WTC11 (cell line): ENCODE data around the gene ALK.

ENCODE experiments used
- CREB1 ChIP-seq: sonication (generic); formaldehyde crosslinking; IDR thresholded peaks from 2 replicates; pipeline ENCODE4 v1.8.0; 2023; ENCODE audit warnings: mild to moderate bottlenecking, missing genetic modification reagents
- CTCF ChIP-seq: fragments of 200-600 bp; IDR thresholded peaks from 2 replicates; pipeline ENCODE4 v1.8.0; 2022; ENCODE audit warnings: antibody characterized with exemption
- FOXP1 ChIP-seq: sonication (generic); formaldehyde crosslinking; IDR thresholded peaks from 2 replicates; pipeline ENCODE4 v1.8.0; 2022; ENCODE audit warnings: missing genetic modification reagents, mild to moderate bottlenecking, moderate library complexity, borderline replicate concordance
- IRF2 ChIP-seq: sonication (generic); formaldehyde crosslinking; IDR thresholded peaks from 2 replicates; pipeline ENCODE4 v1.8.0; 2022; ENCODE audit warnings: low read depth, missing genetic modification reagents, borderline replicate concordance
- NR2C2 ChIP-seq: sonication (generic); formaldehyde crosslinking; IDR thresholded peaks from 2 replicates; pipeline ENCODE4 v1.8.0; 2022; ENCODE audit warnings: mild to moderate bottlenecking, missing genetic modification reagents
- SMAD3 ChIP-seq: sonication (generic); formaldehyde crosslinking; IDR thresholded peaks from 2 replicates; pipeline ENCODE4 v1.8.0; 2022; ENCODE audit warnings: missing genetic modification reagents, mild to moderate bottlenecking, borderline replicate concordance
- SP1 ChIP-seq: sonication (generic); formaldehyde crosslinking; conservative IDR thresholded peaks from 2 replicates; pipeline ENCODE4 v1.8.1; 2022; ENCODE audit warnings: missing genetic modification reagents
- USF2 ChIP-seq: sonication (generic); formaldehyde crosslinking; IDR thresholded peaks from 2 replicates; pipeline ENCODE4 v1.8.1; 2023; ENCODE audit warnings: mild to moderate bottlenecking, missing genetic modification reagents, moderate library complexity
- TF ChIP-seq, protein P1 (sequence below): sonication (generic); formaldehyde crosslinking; IDR thresholded peaks from 2 replicates; pipeline ENCODE4 v1.8.0; 2022; ENCODE audit warnings: missing genetic modification reagents

GRCh38 chr2:29223257-29223656 is 698.1 kb downstream of the ALK start:
- TF ChIP-seq SMAD3 (CRISPR knock-in tag) (no peak), USF2 (no peak), CTCF (no peak), SP1 (CRISPR knock-in tag) (no peak), CREB1 (CRISPR knock-in tag) (no peak), FOXP1 (CRISPR knock-in tag) (no peak), IRF2 (CRISPR knock-in tag) (no peak), NR2C2 (no peak)
- TF ChIP-seq, protein P1, sequence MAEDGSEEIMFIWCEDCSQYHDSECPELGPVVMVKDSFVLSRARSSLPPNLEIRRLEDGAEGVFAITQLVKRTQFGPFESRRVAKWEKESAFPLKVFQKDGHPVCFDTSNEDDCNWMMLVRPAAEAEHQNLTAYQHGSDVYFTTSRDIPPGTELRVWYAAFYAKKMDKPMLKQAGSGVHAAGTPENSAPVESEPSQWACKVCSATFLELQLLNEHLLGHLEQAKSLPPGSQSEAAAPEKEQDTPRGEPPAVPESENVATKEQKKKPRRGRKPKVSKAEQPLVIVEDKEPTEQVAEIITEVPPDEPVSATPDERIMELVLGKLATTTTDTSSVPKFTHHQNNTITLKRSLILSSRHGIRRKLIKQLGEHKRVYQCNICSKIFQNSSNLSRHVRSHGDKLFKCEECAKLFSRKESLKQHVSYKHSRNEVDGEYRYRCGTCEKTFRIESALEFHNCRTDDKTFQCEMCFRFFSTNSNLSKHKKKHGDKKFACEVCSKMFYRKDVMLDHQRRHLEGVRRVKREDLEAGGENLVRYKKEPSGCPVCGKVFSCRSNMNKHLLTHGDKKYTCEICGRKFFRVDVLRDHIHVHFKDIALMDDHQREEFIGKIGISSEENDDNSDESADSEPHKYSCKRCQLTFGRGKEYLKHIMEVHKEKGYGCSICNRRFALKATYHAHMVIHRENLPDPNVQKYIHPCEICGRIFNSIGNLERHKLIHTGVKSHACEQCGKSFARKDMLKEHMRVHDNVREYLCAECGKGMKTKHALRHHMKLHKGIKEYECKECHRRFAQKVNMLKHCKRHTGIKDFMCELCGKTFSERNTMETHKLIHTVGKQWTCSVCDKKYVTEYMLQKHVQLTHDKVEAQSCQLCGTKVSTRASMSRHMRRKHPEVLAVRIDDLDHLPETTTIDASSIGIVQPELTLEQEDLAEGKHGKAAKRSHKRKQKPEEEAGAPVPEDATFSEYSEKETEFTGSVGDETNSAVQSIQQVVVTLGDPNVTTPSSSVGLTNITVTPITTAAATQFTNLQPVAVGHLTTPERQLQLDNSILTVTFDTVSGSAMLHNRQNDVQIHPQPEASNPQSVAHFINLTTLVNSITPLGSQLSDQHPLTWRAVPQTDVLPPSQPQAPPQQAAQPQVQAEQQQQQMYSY (CRISPR knock-in tag) = no peak
